ENCODE data around the gene DZIP3. TPM values are rescaled to one million over a fixed set of nuclear protein-coding genes. Genes with fewer than 3 reads are reported as not detected.

Gene DZIP3
- total RNA-seq, 2 experiments from 2014 or later: 14.5 to 31.8 TPM

GRCh38 chr3:108602249-108602934, 12.9 kb downstream of the DZIP3 start:
- H3K27ac ChIP-seq (ENCODE audit: low read depth, low read length, poor library complexity, severe bottlenecking): no peak overlapping the region
- no peak for DNase-seq (ENCODE audit: low spot score)
- H3K4me3 ChIP-seq (ENCODE audit: low read depth, low read length, poor library complexity, severe bottlenecking): no peak overlapping the region

GRCh38 chr3:108602935-108603294, 13.4 kb downstream of the DZIP3 start:
- no peak overlapping the region for H2AFZ ChIP-seq (ENCODE audit: low read length)
- no peaks in the 10 kb centered on the region for H3K9me2 ChIP-seq (ENCODE audit: insufficient read depth, low read length)
- no peak overlapping the region for H3K4me2 ChIP-seq (ENCODE audit: low read length)
- TF ChIP-seq EZH2phosphoT487 (IDR thresholded peaks at IDR 0.05; ENCODE audit: borderline replicate concordance, low read depth, low read length) (no peak), CTCF (conservative IDR thresholded peaks at IDR 0.05; ENCODE audit: low read length) (no peak)
- no peak for DNase-seq (ENCODE audit: low spot score)
- POLR2A ChIA-PET: interaction anchor here (0.7 to 4.6 kb wide), 4 partner anchors 11 to 321 kb away, joined by 3 to 34 read pairs (median 4); partner anchors contain the start of genes CIP2A and DZIP3
- peaks cover 8% of the 10 kb centered on the region for H3K4me1 ChIP-seq (ENCODE audit: insufficient read depth, low read length, poor library complexity, severe bottlenecking)
- H3K79me2 ChIP-seq (ENCODE audit: insufficient read depth, low read depth, low read length): no peaks in the 10 kb centered on the region
- BruUV-seq (replicated peaks): no TSS peak
- H3K27ac ChIP-seq (ENCODE audit: low read depth, low read length, poor library complexity, severe bottlenecking): no peak overlapping the region
- no peaks in the 10 kb centered on the region for H4K20me1 ChIP-seq (ENCODE audit: insufficient read depth, low read length)
- CTCF ChIA-PET (ENCODE audit: unreplicated experiment): interaction anchor here (0.7 to 1.0 kb wide), 2 partner anchors 9 to 15 kb away, joined by 3 read pairs; no protein-coding TSS in a partner anchor
- H3K9me3 ChIP-seq (ENCODE audit: low read length): peaks cover 13% of the 10 kb centered on the region
- H3K36me3 ChIP-seq (ENCODE audit: insufficient read depth, low read length): peaks cover 21% of the 10 kb centered on the region
- no peak overlapping the region for H3K4me3 ChIP-seq (ENCODE audit: low read depth, low read length, poor library complexity, severe bottlenecking)
- intact Hi-C loops (cut with micrococcal nuclease; ENCODE audit: unreplicated experiment): no loop called here

More at GRCh38 chr3:108602249-108602934, 12.9 kb downstream of the DZIP3 start:
- Histone ChIP-seq H3K4me1 (ENCODE audit: insufficient read depth, low read length, poor library complexity, severe bottlenecking) (peaks cover 8% of the 10 kb centered on the region), H3K9me2 (ENCODE audit: insufficient read depth, low read length) (no peaks in the 10 kb centered on the region), H3K9me3 (ENCODE audit: low read length) (peaks cover 13% of the 10 kb centered on the region), H3K79me2 (ENCODE audit: insufficient read depth, low read depth, low read length) (no peaks in the 10 kb centered on the region), H2AFZ (ENCODE audit: low read length) (no peak overlapping the region), H4K20me1 (ENCODE audit: insufficient read depth, low read length) (no peaks in the 10 kb centered on the region), H3K4me2 (ENCODE audit: low read length) (no peak overlapping the region), H3K36me3 (ENCODE audit: insufficient read depth, low read length) (peaks cover 16% of the 10 kb centered on the region; the same call in 1 of the 2 replicates)
- TF ChIP-seq EZH2phosphoT487 (IDR thresholded peaks at IDR 0.05; ENCODE audit: borderline replicate concordance, low read depth, low read length) (no peak), CTCF (conservative IDR thresholded peaks at IDR 0.05; ENCODE audit: low read length) (no peak)
- CTCF ChIA-PET (ENCODE audit: unreplicated experiment): interaction anchor here (0.7 to 1.0 kb wide), 2 partner anchors 8 to 15 kb away, joined by 3 read pairs; no protein-coding TSS in a partner anchor
- no TSS peak for BruUV-seq (replicated peaks)
- POLR2A ChIA-PET: interaction anchor here (0.7 to 4.6 kb wide), 5 partner anchors 11 to 321 kb away, joined by 3 to 34 read pairs (median 4); partner anchors contain the start of genes CIP2A and DZIP3
- intact Hi-C loops (cut with micrococcal nuclease; ENCODE audit: unreplicated experiment): no loop called here

GRCh38 chr3:108603691-108604090, 14.2 kb downstream of the DZIP3 start:
- H2AFZ ChIP-seq (ENCODE audit: low read length): no peak overlapping the region
- peak; percentile 27 for DNase-seq (ENCODE audit: low spot score)
- H3K9me3 ChIP-seq (ENCODE audit: low read length): peaks cover 13% of the 10 kb centered on the region
- no peaks in the 10 kb centered on the region for H3K79me2 ChIP-seq (ENCODE audit: insufficient read depth, low read depth, low read length)
- H3K4me1 ChIP-seq (ENCODE audit: insufficient read depth, low read length, poor library complexity, severe bottlenecking): peaks cover 8% of the 10 kb centered on the region
- H3K4me2 ChIP-seq (ENCODE audit: low read length): no peak overlapping the region; the same call in 1 of the 2 replicates
- H3K36me3 ChIP-seq (ENCODE audit: insufficient read depth, low read length): peaks cover 25% of the 10 kb centered on the region
- no peak for TF ChIP-seq CTCF (conservative IDR thresholded peaks at IDR 0.05; ENCODE audit: low read length)
- TF ChIP-seq EZH2phosphoT487 (IDR thresholded peaks at IDR 0.05; ENCODE audit: borderline replicate concordance, low read depth, low read length): no peak
- POLR2A ChIA-PET: interaction anchor here (0.5 to 4.6 kb wide), 6 partner anchors 10 to 800 kb away, joined by 3 to 34 read pairs (median 3); partner anchors contain the start of genes CIP2A and DZIP3
- BruUV-seq (replicated peaks): no TSS peak
- CTCF ChIA-PET (ENCODE audit: unreplicated experiment): no interaction called here
- H4K20me1 ChIP-seq (ENCODE audit: insufficient read depth, low read length): no peaks in the 10 kb centered on the region
- intact Hi-C loops (cut with micrococcal nuclease; ENCODE audit: unreplicated experiment): no loop called here
- H3K9me2 ChIP-seq (ENCODE audit: insufficient read depth, low read length): no peaks in the 10 kb centered on the region
- H3K27ac ChIP-seq (ENCODE audit: low read depth, low read length, poor library complexity, severe bottlenecking): no peak overlapping the region
- no peak overlapping the region for H3K4me3 ChIP-seq (ENCODE audit: low read depth, low read length, poor library complexity, severe bottlenecking)
